GM15510 (cell line): ENCODE measurements around the gene PLA2G12B.

Source experiments
- POLR2A ChIP-seq: IDR thresholded peaks from 3 replicates; pipeline ENCODE4 v1.6.1; 2011; ENCODE audit warnings: borderline replicate concordance; ENCODE audit not compliant: insufficient read length; ENCODE audit errors: extremely low read depth

Gene PLA2G12B

GRCh38 chr10:72899545-72899944 lies 55.1 kb downstream of the PLA2G12B start:
- TF ChIP-seq POLR2A: no peak

GRCh38 chr10:72898616-72899015 lies 56.0 kb downstream of the PLA2G12B start:
- TF ChIP-seq POLR2A: no peak

- no peak for TF ChIP-seq POLR2A
Observed at GRCh38 chr10:72895236-72895850, 59.3 kb downstream of the PLA2G12B start.

- TF ChIP-seq POLR2A: no peak
Observed at GRCh38 chr10:72893136-72893798, 61.3 kb downstream of the PLA2G12B start, which contains the start of gene OIT3. Gene OIT3, plus strand, starts transcription at chr10:72893739. Its CDS starts 60 bp downstream, at chr10:72893799.

GRCh38 chr10:72890086-72890485 lies 64.5 kb downstream of the PLA2G12B start:
- no peak for TF ChIP-seq POLR2A

- no peak for TF ChIP-seq POLR2A
Observed at GRCh38 chr10:72889391-72889831, 65.2 kb downstream of the PLA2G12B start.

GRCh38 chr10:72888151-72888638 lies 66.4 kb downstream of the PLA2G12B start:
- TF ChIP-seq POLR2A: no peak

- TF ChIP-seq POLR2A: no peak
Observed at GRCh38 chr10:72887043-72887442, 67.6 kb downstream of the PLA2G12B start.

GRCh38 chr10:72886621-72887020 lies 68.0 kb downstream of the PLA2G12B start:
- no peak for TF ChIP-seq POLR2A

GRCh38 chr10:72885953-72886352 lies 68.7 kb downstream of the PLA2G12B start:
- no peak for TF ChIP-seq POLR2A
